Uterus (tissue), 4 donors: ENCODE data around the gene OTOGL. TPM values are rescaled to one million over a fixed set of nuclear protein-coding genes. Genes with fewer than 3 reads are reported as not detected.

Source experiments
- DNase-seq, 2 donors: peaks; one replicate each; pipeline ENCODE4 v3.0.0-alpha.2; 2019 to 2020
- H3K27ac ChIP-seq, 2 donors: fragments of 200-600 bp; sonication (generic); 1 replicate in 1 of 2; 2 replicates in 1 of 2; pipeline ENCODE4 v1.5.1; 2016 to 2018
- H3K27me3 ChIP-seq, 2 donors: fragments of 200-600 bp; sonication (generic); one replicate each; pipeline ENCODE4 v1.5.1; 2018 to 2019; ENCODE audit warnings: control low read depth in 1 of 2
- H3K36me3 ChIP-seq, 2 donors: fragments of 200-600 bp; sonication (generic); one replicate each; pipeline ENCODE4 v1.5.1; 2019; ENCODE audit warnings: control low read depth in 1 of 2
- H3K4me1 ChIP-seq, 2 donors: fragments of 200-600 bp; sonication (generic); one replicate each; pipeline ENCODE4 v1.5.1; 2018 to 2019; ENCODE audit warnings: control low read depth in 1 of 2
- H3K4me3 ChIP-seq, 2 donors: fragments of 200-600 bp; sonication (generic); 1 replicate in 1 of 2; 2 replicates in 1 of 2; pipeline ENCODE4 v1.5.1; 2018 to 2019; ENCODE audit warnings: mild to moderate bottlenecking in 1 of 2
- H3K9me3 ChIP-seq, 2 donors: fragments of 200-600 bp; sonication (generic); one replicate each; pipeline ENCODE4 v1.5.1; 2019; ENCODE audit warnings: control low read depth in 1 of 2
- POLR2A ChIP-seq, 2 donors: fragments of 450-650 bp; IDR thresholded peaks; one replicate each; pipeline ENCODE4 v1.6.1; 2016; ENCODE audit warnings: antibody characterized with exemption in 2 of 2, mild to moderate bottlenecking in 1 of 2, moderate library complexity in 1 of 2
- intact Hi-C: fragments of 100-400 bp; cut with DNase I; formaldehyde crosslinking; loops from one replicate; pipeline ENCODE4 v1.15.1; 2023; ENCODE audit warnings: low total_unique reads
- total RNA-seq, 4 donors: library from RNA; depleted of rRNA in 3 of 4; stranded (reverse); fragments of >200 nt in 3 of 4; gene quantifications; one replicate each; pipeline versions ENCODE4 v1.1.0 to v1.2.4, GENCODE V29; 2014 to 2023
- TF ChIP-seq, protein P1 (sequence below), 4 experiments: fragments of 200-600 bp in 2 of 4; fragments of 450-650 bp in 2 of 4; sonication (generic) in 2 of 4; IDR thresholded peaks; one replicate each; pipeline ENCODE4 v1.5.1; 2016 to 2019; ENCODE audit warnings: antibody characterized with exemption in 4 of 4, mild to moderate bottlenecking in 2 of 4, moderate library complexity in 1 of 4
- donor health status: DM: yes; HTN: yes; CAD: no.

OTOGL gene
- total RNA-seq, 4 donors from 2014 or later = 0.26 to 1.8 (median 1.2) TPM

DNA sequence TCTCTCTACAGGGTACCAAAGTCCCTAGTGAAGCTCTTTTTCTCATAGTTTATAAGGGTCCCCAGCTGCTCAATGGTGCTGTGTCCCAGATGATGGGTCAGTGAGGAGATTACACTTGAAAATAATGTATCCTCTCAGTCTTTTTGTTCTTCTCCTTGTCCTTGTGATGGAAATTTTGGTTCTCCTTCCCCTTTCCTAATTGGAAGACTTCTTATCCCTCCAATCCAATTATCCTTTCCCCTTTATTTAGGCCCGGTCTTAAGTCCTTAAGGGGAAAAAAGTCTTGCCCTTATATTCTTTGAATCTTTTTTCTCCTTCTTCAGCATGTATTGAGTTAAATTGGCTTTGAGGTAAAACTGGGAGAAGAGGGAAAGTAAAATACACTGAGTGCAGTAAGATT, 218.6 kb downstream of the OTOGL start:
- H3K27me3 ChIP-seq = no peaks in the 10 kb centered on the region
- TF ChIP-seq POLR2A (IDR thresholded peaks at IDR 0.05) = no peak
- TF ChIP-seq, protein P1, sequence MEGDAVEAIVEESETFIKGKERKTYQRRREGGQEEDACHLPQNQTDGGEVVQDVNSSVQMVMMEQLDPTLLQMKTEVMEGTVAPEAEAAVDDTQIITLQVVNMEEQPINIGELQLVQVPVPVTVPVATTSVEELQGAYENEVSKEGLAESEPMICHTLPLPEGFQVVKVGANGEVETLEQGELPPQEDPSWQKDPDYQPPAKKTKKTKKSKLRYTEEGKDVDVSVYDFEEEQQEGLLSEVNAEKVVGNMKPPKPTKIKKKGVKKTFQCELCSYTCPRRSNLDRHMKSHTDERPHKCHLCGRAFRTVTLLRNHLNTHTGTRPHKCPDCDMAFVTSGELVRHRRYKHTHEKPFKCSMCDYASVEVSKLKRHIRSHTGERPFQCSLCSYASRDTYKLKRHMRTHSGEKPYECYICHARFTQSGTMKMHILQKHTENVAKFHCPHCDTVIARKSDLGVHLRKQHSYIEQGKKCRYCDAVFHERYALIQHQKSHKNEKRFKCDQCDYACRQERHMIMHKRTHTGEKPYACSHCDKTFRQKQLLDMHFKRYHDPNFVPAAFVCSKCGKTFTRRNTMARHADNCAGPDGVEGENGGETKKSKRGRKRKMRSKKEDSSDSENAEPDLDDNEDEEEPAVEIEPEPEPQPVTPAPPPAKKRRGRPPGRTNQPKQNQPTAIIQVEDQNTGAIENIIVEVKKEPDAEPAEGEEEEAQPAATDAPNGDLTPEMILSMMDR (IDR thresholded peaks at IDR 0.05) = no peak
- H3K36me3 ChIP-seq = no peaks in the 10 kb centered on the region
- no peaks in the 10 kb centered on the region for H3K9me3 ChIP-seq
- no peak for DNase-seq
- no peaks in the 10 kb centered on the region for H3K4me1 ChIP-seq
- intact Hi-C loops = no loop called here
- H3K27ac ChIP-seq = no peak overlapping the region
- no peak overlapping the region for H3K4me3 ChIP-seq

DNA sequence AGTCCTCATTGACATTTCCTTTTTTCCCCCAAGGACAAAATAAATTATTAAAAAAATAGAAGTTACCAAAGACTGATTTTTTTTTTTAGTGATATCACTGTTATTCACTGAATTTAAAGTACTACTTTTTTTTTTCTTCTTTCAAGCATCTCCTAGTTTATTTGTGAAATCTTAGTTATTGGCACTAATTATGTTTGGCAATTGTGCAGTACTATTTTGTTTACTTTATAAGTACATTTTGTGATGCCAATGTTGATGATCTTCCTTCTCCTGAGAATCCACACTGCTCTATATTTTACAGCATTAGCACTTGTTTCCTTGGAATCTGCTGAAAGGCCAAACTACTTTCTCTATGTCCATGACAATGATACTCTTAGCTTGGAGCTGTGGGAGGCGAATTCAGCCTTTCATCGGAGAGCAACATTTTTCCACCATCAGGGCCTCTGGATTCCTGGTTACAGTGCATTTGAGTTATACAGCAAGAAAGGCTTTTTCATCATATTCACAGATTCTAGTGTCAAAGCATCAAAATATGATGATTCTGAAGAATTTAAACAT, 220.9 kb downstream of the OTOGL start:
- Histone ChIP-seq H3K4me3 (no peak overlapping the region), H3K4me1 (no peaks in the 10 kb centered on the region), H3K27me3 (no peaks in the 10 kb centered on the region), H3K27ac (no peak overlapping the region), H3K9me3 (no peaks in the 10 kb centered on the region), H3K36me3 (no peaks in the 10 kb centered on the region)
- TF ChIP-seq, protein P1 (IDR thresholded peaks at IDR 0.05) = no peak
- TF ChIP-seq POLR2A (IDR thresholded peaks at IDR 0.05) = no peak
- no peak for DNase-seq
- intact Hi-C loops = no loop called here

DNA sequence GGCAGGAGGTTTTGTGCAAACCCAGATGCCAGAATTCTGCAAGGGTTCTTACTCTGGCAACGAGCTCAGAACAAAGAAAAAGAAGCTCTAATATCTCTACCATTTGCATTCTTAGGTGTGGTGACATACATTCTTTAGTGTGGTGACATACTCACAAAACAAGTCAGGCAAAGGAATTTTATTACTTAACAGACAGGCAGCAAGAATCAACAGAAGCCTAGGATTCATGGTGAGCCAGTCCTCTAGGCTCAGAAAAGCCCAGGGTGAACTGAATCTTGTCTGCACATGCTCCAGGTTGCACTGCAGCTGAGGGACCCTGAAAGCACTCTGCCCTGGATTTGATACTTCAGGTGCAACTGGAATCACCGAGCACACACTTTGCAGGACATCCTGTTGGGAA, 222.3 kb downstream of the OTOGL start:
- Histone ChIP-seq H3K4me1 (no peaks in the 10 kb centered on the region), H3K36me3 (no peaks in the 10 kb centered on the region), H3K4me3 (no peak overlapping the region), H3K9me3 (no peaks in the 10 kb centered on the region), H3K27ac (no peak overlapping the region), H3K27me3 (no peaks in the 10 kb centered on the region)
- no peak for TF ChIP-seq POLR2A (IDR thresholded peaks at IDR 0.05)
- TF ChIP-seq, protein P1 (IDR thresholded peaks at IDR 0.05) = no peak
- DNase-seq = no peak
- intact Hi-C loops = no loop called here

DNA sequence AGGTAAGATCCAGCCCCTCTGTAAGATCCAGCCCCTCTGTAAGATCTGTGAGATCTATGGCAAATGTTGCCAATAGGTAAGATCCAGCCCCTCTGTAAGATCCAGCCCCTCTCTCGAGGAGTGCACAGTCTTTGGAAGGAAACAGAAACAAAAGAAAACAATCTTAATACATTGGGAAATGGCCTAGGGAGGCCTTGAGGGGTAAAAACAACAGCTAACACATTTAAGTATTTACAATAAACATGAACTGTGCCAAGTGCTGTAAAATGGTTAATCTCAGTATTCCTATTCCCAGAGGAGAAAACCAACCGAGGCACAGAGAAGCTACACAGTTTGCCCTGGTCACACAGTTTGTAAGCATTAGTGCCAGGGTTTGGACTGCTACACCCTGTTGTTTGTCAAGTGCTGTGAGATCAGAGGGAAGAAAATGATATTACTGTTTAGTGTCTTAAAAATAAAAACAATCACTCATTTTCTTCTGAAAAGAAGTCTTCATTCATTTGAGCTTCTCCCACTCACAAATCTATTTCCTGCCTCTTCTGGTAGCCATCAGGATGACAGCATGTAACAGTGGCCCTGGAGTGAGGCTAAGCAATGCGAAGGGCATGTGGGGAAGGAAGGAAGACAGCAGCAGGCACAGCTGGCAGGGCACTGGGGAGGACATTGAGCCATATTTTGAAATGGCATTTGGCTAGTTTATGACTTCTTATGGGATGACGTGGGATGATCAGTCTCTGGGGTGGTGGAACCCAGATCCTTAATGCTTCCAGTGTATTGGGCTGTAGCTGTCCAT, 226.0 kb downstream of the OTOGL start:
- intact Hi-C loops = no loop called here
- Histone ChIP-seq H3K36me3 (no peaks in the 10 kb centered on the region), H3K27ac (no peak overlapping the region), H3K9me3 (no peaks in the 10 kb centered on the region), H3K4me3 (no peak overlapping the region), H3K27me3 (no peaks in the 10 kb centered on the region), H3K4me1 (no peaks in the 10 kb centered on the region)
- no peak for DNase-seq
- TF ChIP-seq POLR2A (IDR thresholded peaks at IDR 0.05) = no peak
- TF ChIP-seq, protein P1 (IDR thresholded peaks at IDR 0.05) = no peak

DNA sequence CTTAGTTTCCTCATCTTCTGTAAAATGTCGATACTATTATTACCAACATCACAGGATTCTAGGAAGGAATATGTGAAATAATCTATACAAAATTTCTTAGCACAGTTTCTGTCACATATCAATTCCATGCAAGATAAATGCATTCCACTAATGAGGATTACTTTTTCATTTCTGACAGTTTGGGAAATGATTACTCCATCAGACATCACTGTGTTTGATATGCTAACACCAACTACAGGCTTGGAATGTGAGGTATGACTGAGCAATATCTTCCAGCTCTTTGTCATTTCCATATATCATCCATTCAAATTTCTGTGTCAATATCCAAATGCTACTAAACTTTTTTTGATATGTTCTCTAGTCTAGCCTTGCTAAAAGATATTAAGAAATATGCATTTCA, 233.5 kb downstream of the OTOGL start:
- Histone ChIP-seq H3K27me3 (no peaks in the 10 kb centered on the region), H3K4me1 (no peaks in the 10 kb centered on the region), H3K9me3 (no peaks in the 10 kb centered on the region), H3K36me3 (no peaks in the 10 kb centered on the region), H3K27ac (no peak overlapping the region), H3K4me3 (no peak overlapping the region)
- no peak for DNase-seq
- intact Hi-C loops = no loop called here
- no peak for TF ChIP-seq POLR2A (IDR thresholded peaks at IDR 0.05)
- TF ChIP-seq, protein P1 (IDR thresholded peaks at IDR 0.05) = no peak
